ENCODE data around the gene CMTM5.

CMTM5 gene

DNA sequence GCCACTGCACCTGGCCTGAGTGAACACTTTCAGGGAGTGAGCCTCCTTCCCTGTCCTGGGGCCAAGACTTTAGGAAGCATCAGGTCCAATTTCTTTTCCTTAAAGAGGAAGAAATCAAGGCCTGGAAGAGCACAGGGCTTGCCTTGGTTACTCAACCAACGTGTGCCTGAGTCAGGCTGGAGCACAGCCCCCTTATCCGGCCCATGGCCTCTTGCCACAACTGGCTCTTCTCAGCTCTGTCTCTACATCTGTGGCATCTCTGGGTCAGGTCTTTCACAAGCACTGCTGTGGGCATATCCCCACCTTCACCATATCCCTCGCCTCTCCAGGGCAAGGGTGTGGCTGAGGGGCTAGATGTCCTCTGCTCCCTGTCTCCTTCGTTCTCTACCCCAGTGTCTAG is 24.4 kb downstream of the CMTM5 start:
- Histone ChIP-seq H3K4me3 (ENCODE audit: severe bottlenecking) (no peak overlapping the region), H3K27me3 (ENCODE audit: insufficient read depth, poor library complexity, severe bottlenecking) (no peaks in the 10 kb centered on the region), H3K9me3 (ENCODE audit: severe bottlenecking) (no peaks in the 10 kb centered on the region), H3K36me3 (ENCODE audit: low read depth) (no peaks in the 10 kb centered on the region), H3K27ac (ENCODE audit: poor library complexity, severe bottlenecking) (no peak overlapping the region), H3K4me1 (ENCODE audit: insufficient read depth, poor library complexity, severe bottlenecking) (no peaks in the 10 kb centered on the region)
- no peak for DNase-seq (ENCODE audit: low spot score)
- TF ChIP-seq, protein P1, sequence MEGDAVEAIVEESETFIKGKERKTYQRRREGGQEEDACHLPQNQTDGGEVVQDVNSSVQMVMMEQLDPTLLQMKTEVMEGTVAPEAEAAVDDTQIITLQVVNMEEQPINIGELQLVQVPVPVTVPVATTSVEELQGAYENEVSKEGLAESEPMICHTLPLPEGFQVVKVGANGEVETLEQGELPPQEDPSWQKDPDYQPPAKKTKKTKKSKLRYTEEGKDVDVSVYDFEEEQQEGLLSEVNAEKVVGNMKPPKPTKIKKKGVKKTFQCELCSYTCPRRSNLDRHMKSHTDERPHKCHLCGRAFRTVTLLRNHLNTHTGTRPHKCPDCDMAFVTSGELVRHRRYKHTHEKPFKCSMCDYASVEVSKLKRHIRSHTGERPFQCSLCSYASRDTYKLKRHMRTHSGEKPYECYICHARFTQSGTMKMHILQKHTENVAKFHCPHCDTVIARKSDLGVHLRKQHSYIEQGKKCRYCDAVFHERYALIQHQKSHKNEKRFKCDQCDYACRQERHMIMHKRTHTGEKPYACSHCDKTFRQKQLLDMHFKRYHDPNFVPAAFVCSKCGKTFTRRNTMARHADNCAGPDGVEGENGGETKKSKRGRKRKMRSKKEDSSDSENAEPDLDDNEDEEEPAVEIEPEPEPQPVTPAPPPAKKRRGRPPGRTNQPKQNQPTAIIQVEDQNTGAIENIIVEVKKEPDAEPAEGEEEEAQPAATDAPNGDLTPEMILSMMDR (IDR thresholded peaks at IDR 0.05; ENCODE audit: poor library complexity, severe bottlenecking) = no peak
- no peak for ATAC-seq (ENCODE audit: low read depth)

DNA sequence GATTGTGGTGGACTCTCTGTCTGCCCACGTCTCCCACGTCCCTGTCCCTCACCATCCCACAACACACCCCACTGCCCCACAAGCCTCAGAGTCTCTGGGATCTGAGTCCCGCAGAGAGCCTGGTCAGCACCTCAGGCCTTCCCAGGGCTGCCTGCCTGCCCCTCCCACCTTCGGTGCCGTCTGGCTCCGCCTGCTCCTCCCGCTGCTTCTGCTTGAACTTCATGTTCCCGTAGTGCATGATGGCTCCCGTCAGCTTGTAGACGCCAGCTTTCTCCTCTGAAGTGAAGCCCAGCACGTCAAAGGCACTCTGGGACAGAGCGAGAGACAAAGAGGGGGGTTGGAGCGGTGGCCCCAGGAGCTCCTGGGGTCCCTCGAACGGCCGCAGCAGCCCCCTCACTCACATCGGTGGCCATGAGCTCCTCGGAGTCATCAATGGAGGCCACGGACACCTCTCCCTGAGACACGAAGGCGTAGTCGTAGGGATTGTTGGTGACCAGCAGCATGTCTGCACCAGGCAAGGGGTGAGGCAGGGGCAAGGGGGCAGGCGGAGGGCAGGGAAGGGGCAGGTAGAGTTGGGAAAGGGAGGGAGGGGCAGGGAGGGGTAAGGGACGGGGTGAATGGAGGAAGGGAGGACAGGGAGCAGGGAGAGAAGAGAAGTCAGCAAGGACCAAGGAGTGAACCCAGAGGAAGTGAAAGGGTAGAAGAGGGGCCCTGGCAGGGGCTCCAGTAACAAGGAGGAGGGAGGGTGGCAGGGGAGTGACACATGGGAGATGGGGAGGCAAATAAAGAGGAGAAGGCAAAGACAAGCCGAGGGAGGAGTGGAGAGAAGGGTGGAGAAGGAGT is 25.7 kb downstream of the CMTM5 start:
- no peaks in the 10 kb centered on the region for H3K4me1 ChIP-seq (ENCODE audit: insufficient read depth, poor library complexity, severe bottlenecking)

DNA sequence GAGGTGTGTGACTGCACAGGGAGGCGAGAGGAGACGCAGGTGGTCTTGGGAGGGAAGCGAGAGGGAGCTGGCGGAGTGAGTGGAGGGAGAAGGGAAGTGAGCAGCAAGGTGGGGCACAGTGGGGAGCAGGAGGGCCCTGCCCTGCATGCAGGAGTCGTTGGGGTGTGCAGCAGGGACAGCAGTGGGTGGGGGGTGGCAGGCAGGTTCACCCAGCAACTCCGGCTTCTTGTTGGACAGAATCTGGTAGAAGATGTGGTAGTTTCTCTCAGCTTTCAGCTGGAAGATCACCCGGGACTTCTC is 26.2 kb downstream of the CMTM5 start:
- H3K36me3 ChIP-seq (ENCODE audit: low read depth) = no peaks in the 10 kb centered on the region
- no peaks in the 10 kb centered on the region for H3K27me3 ChIP-seq (ENCODE audit: insufficient read depth, poor library complexity, severe bottlenecking)
- no peak overlapping the region for H3K27ac ChIP-seq (ENCODE audit: poor library complexity, severe bottlenecking)
- H3K4me1 ChIP-seq (ENCODE audit: insufficient read depth, poor library complexity, severe bottlenecking) = no peaks in the 10 kb centered on the region
- TF ChIP-seq, protein P1 (IDR thresholded peaks at IDR 0.05; ENCODE audit: poor library complexity, severe bottlenecking) = no peak
- H3K9me3 ChIP-seq (ENCODE audit: severe bottlenecking) = no peaks in the 10 kb centered on the region
- no peak for DNase-seq (ENCODE audit: low spot score)
- H3K4me3 ChIP-seq (ENCODE audit: severe bottlenecking) = no peak overlapping the region
- no peak for ATAC-seq (ENCODE audit: low read depth)

More for the DNA sequence above, 25.7 kb downstream of the CMTM5 start:
- Histone ChIP-seq H3K27ac (ENCODE audit: poor library complexity, severe bottlenecking) (no peak overlapping the region), H3K9me3 (ENCODE audit: severe bottlenecking) (no peaks in the 10 kb centered on the region), H3K27me3 (ENCODE audit: insufficient read depth, poor library complexity, severe bottlenecking) (no peaks in the 10 kb centered on the region), H3K36me3 (ENCODE audit: low read depth) (no peaks in the 10 kb centered on the region), H3K4me3 (ENCODE audit: severe bottlenecking) (no peak overlapping the region)
- ATAC-seq (ENCODE audit: low read depth) (no peak), DNase-seq (ENCODE audit: low spot score) (no peak)
- TF ChIP-seq, protein P1 (IDR thresholded peaks at IDR 0.05; ENCODE audit: poor library complexity, severe bottlenecking) = no peak

DNA sequence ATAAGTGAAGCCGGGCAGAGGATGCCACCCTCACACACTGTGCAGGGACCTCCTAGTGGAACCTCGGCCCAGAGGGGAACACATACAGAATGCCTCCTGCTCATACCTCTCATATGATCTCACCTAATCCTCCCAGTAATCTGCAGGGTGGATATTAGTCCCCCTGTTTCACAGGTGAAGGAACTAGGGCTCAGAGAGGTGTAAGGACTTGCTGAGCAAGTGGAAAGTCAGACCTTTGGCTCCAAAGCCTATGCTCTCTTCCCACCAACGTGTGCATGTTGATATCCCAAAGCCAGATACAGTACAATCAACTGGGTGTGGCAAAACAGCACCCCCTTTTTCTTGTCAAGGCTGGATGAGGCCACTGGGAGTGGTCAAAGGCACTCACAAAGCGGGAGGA is 27.1 kb downstream of the CMTM5 start:
- H3K27me3 ChIP-seq (ENCODE audit: insufficient read depth, poor library complexity, severe bottlenecking) = no peaks in the 10 kb centered on the region

More for the DNA sequence above, 27.1 kb downstream of the CMTM5 start:
- TF ChIP-seq, protein P1 (IDR thresholded peaks at IDR 0.05; ENCODE audit: poor library complexity, severe bottlenecking) = no peak
- DNase-seq (ENCODE audit: low spot score) (no peak), ATAC-seq (ENCODE audit: low read depth) (no peak)
- Histone ChIP-seq H3K27ac (ENCODE audit: poor library complexity, severe bottlenecking) (no peak overlapping the region), H3K9me3 (ENCODE audit: severe bottlenecking) (no peaks in the 10 kb centered on the region), H3K4me3 (ENCODE audit: severe bottlenecking) (no peak overlapping the region), H3K36me3 (ENCODE audit: low read depth) (no peaks in the 10 kb centered on the region), H3K4me1 (ENCODE audit: insufficient read depth, poor library complexity, severe bottlenecking) (no peaks in the 10 kb centered on the region)
